GM19438 (cell line): ENCODE results near the gene TMEM87A.

Experiments used
- ATAC-seq: cut with Tn5 transposase; IDR thresholded peaks from one replicate; pipeline ENCODE4 v1.9.1; 2021; ENCODE audit warnings: low read depth; ENCODE audit not compliant: unreplicated experiment

Gene TMEM87A

GRCh38 chr15:42207674-42208579 lies 65.3 kb downstream of the TMEM87A start, which contains the start of gene VPS39:
VPS39 (minus strand) TSS chr15:42208304; CDS start chr15:42208153, 151 bp downstream.
- peak; percentile 91 for ATAC-seq

- no peak for ATAC-seq
These were observed 66.8 kb downstream of the TMEM87A start for GRCh38 chr15:42206406-42206805.

- no peak for ATAC-seq
These were observed 69.3 kb downstream of the TMEM87A start for GRCh38 chr15:42203891-42204290.

- ATAC-seq = no peak
These were observed 70.6 kb downstream of the TMEM87A start for GRCh38 chr15:42202653-42203052.

GRCh38 chr15:42201801-42202200 lies 71.4 kb downstream of the TMEM87A start:
- no peak for ATAC-seq

GRCh38 chr15:42199126-42199525 lies 74.1 kb downstream of the TMEM87A start:
- ATAC-seq = no peak

- ATAC-seq = no peak
These were observed 74.7 kb downstream of the TMEM87A start for GRCh38 chr15:42198516-42198915.

- ATAC-seq = no peak
These were observed 78.7 kb downstream of the TMEM87A start for GRCh38 chr15:42194513-42194912.

DNA sequence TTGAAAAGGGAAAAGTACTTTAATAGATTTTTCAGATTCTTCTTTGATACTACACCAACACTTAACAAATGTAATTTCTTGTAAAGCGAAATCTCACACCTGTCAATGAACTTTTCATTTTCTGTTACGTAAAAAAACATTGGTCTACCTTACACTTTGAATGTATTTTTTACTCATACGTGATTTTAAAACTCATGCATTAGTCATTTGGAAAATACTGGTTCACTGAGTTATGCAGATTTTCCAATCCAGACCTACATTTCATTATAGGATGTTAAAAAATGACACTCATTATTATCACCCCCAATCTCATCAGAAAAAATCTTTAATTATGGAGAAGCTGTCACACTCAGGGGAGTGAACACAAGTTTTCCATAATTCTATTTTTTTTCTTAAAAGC lies 79.8 kb downstream of the TMEM87A start:
- ATAC-seq = no peak

- ATAC-seq = no peak
These were observed 81.5 kb downstream of the TMEM87A start for GRCh38 chr15:42191610-42192346.

- ATAC-seq = no peak
These were observed 82.9 kb downstream of the TMEM87A start for GRCh38 chr15:42190370-42190769.

- no peak for ATAC-seq
These were observed 87.4 kb downstream of the TMEM87A start for GRCh38 chr15:42185801-42186200.

- no peak for ATAC-seq
These were observed 88.5 kb downstream of the TMEM87A start for GRCh38 chr15:42184736-42185135.

- no peak for ATAC-seq
These were observed 88.9 kb downstream of the TMEM87A start for GRCh38 chr15:42184296-42184695.

GRCh38 chr15:42182961-42183360 lies 90.3 kb downstream of the TMEM87A start:
- ATAC-seq = no peak

- ATAC-seq = no peak
These were observed 90.8 kb downstream of the TMEM87A start for GRCh38 chr15:42182328-42182886.

GRCh38 chr15:42178056-42178455 lies 95.2 kb downstream of the TMEM87A start:
- ATAC-seq = no peak

GRCh38 chr15:42175671-42176070 lies 97.6 kb downstream of the TMEM87A start:
- no peak for ATAC-seq

DNA sequence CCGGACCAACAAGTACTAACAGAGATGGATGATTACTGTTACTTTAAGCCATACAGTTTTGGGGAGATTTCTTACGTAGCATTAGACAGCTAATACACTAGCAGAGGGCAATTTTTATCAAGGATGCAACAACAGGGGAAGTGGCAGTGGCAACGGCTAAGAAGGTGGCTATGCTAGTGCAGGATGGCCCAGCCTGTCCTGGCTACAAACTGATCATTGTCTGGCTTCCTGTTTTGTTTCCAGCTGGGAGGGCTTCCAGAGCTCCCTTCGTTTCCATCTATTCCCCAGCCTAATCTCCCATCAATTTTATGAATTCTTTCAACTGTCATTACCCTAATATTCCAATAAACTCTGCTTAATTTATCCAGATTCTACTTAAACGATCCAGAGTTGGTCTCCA lies 100.8 kb downstream of the TMEM87A start:
- no peak for ATAC-seq

GRCh38 chr15:42171795-42172194 lies 101.4 kb downstream of the TMEM87A start:
- ATAC-seq = no peak

DNA sequence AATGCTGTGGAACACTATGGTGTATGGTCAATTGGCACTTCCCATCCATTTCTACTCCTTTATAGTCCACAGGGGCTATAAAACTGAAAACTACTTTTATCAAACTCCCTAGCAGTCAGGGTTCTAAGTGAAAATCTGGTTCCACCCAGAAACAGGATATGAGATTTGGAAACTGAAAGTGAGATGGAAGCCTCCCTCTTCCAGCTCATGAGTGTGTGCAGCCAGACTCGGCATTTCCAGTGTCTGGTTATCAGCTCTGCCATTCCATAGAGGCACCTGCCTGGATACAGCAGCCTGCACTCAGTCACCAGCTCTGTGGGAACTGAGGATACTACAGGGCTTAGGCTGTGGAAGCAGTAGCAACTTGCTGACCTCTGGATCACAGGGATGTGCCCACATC lies 102.1 kb downstream of the TMEM87A start:
- no peak for ATAC-seq
